Smooth muscle cell (in vitro differentiated cells): ENCODE results near the gene FAM222A. TPM values are rescaled to one million over a fixed set of nuclear protein-coding genes. Genes with fewer than 3 reads are reported as not detected.
A peak's percentile ranks its signal among the peaks of the same experiment; 100 is the strongest.

Source experiments
- DNase-seq: peaks from one replicate; lab custom pipeline; 2025; ENCODE audit not compliant: unreplicated experiment; lab: John Stamatoyannopoulos, UW
- H2AFZ ChIP-seq: fragments of 200-600 bp; sonication (generic); 2 replicates; pipeline ENCODE4 v1.6.0; 2016; ENCODE audit warnings: antibody characterized with exemption, low read depth, mild to moderate bottlenecking
- H3F3A ChIP-seq: fragments of 200-600 bp; sonication (generic); 2 replicates; pipeline ENCODE4 v1.6.0; 2017; ENCODE audit warnings: antibody characterized with exemption, low read depth
- H3K27ac ChIP-seq: fragments of 200-600 bp; sonication (generic); 2 replicates; pipeline ENCODE4 v1.5.1; 2016; ENCODE audit warnings: low read depth, mild to moderate bottlenecking
- H3K27me3 ChIP-seq: fragments of 200-600 bp; sonication (generic); 2 replicates; pipeline ENCODE4 v1.6.1; 2016; ENCODE audit warnings: low read depth, mild to moderate bottlenecking
- H3K36me3 ChIP-seq: fragments of 200-600 bp; sonication (generic); 2 replicates; pipeline ENCODE4 v1.5.1; 2016; ENCODE audit warnings: low read depth
- H3K4me1 ChIP-seq: fragments of 200-600 bp; sonication (generic); 2 replicates; pipeline ENCODE4 v1.5.1; 2016; ENCODE audit warnings: low read depth
- H3K4me2 ChIP-seq: fragments of 200-600 bp; sonication (generic); 2 replicates; pipeline ENCODE4 v1.6.0; 2016; ENCODE audit warnings: mild to moderate bottlenecking
- H3K4me3 ChIP-seq: fragments of 200-600 bp; sonication (generic); 2 replicates; pipeline ENCODE4 v1.5.1; 2016; ENCODE audit warnings: mild to moderate bottlenecking
- H3K79me2 ChIP-seq: fragments of 200-600 bp; sonication (generic); 2 replicates; pipeline ENCODE4 v1.6.0; 2016; ENCODE audit warnings: low read depth, mild to moderate bottlenecking
- H3K9ac ChIP-seq: fragments of 200-600 bp; sonication (generic); 2 replicates; pipeline ENCODE4 v1.6.0; 2016; ENCODE audit warnings: low read depth
- H3K9me3 ChIP-seq: fragments of 200-600 bp; sonication (generic); replicated peaks from 2 replicates; pipeline ENCODE4 v1.5.1; 2016; ENCODE audit warnings: low read depth
- H4K20me1 ChIP-seq: fragments of 200-600 bp; sonication (generic); 2 replicates; pipeline ENCODE4 v1.6.0; 2016; ENCODE audit warnings: low read depth
- WGBS: methylation state at CpG from one replicate; pipeline ENCODE4 v1.1.7; 2016; ENCODE audit warnings: low lambda C conversion rate; 5-methylcytosine and 5-hydroxymethylcytosine counted together
- polyA plus RNA-seq: library from polyadenylated mRNA; unstranded; fragments of >200 nt; fragmentation: Nextera tagmentation; extraction: Ambion mirVana; gene quantifications from 2 replicates; pipeline ENCODE4 v1.2.1, GENCODE V29; 2016
- total RNA-seq: library from RNA; depleted of rRNA; stranded (reverse); fragments of >200 nt; gene quantifications from 2 replicates; pipeline ENCODE4 v1.2.3, GENCODE V29; 2014
- TF ChIP-seq, protein P1 (sequence below): fragments of 200-600 bp; sonication (generic); IDR thresholded peaks from 2 replicates; pipeline ENCODE4 v1.5.1; 2017; ENCODE audit warnings: borderline replicate concordance, mild to moderate bottlenecking, antibody characterized with exemption; ENCODE audit not compliant: insufficient read depth, poor library complexity, severe bottlenecking

FAM222A gene
- total and polyA plus RNA-seq, 2 experiments from 2014 or later = 0.85 to 1.7 TPM

DNA sequence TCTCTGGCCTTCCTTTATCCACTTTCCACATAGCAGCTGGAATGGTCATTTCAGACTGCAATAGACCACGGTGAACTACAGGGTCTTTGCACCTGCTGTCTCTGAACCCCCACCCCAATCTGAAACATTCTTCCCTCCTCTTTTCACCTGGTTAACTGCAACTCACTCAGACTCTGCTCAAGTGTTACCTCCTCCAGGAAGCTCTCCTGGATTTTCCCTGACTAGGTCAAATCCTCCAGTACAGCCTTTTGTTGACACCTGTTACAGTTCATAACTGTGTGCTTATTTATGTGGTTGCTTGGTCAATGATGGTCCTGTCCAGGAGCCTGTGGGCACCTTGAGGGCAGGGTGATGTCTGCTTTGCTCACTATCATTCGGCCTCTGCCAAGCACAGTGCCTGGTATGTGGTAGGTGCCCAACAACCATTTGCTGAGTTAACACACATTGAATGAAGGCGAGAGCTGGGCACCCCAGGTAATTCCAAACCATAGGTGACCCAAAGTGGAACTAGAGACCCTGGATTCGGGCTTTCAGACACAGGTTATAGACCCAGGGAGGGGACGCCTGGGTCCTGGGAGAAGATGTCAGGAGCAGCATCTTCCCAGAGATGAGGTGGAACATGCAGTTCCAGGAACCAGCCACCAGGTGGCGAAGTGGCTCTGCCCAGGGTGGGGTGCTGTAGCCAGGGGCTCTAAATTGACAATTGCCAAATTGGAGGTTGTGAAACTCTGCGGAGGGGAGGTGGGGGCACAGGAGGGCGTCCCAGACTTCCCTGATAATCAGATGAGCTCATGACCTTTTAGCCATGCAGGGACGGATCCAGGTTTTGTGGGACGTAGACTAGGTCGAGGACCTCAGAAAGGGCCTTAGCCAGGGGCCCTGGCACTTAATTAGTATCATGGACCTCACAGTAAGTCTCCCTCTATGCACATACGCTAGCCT, 91.5 kb downstream of the FAM222A start:
- Histone ChIP-seq H3K9me3 (no peaks in the 10 kb centered on the region), H3K4me1 (no peaks in the 10 kb centered on the region), H3K9ac (no peak overlapping the region), H3K4me2 (no peak overlapping the region), H2AFZ (no peak overlapping the region), H3K27me3 (no peaks in the 10 kb centered on the region), H4K20me1 (no peaks in the 10 kb centered on the region), H3K27ac (no peak overlapping the region), H3K36me3 (no peaks in the 10 kb centered on the region), H3K79me2 (no peaks in the 10 kb centered on the region), H3F3A (no peaks in the 10 kb centered on the region), H3K4me3 (no peak overlapping the region)
- TF ChIP-seq, protein P1, sequence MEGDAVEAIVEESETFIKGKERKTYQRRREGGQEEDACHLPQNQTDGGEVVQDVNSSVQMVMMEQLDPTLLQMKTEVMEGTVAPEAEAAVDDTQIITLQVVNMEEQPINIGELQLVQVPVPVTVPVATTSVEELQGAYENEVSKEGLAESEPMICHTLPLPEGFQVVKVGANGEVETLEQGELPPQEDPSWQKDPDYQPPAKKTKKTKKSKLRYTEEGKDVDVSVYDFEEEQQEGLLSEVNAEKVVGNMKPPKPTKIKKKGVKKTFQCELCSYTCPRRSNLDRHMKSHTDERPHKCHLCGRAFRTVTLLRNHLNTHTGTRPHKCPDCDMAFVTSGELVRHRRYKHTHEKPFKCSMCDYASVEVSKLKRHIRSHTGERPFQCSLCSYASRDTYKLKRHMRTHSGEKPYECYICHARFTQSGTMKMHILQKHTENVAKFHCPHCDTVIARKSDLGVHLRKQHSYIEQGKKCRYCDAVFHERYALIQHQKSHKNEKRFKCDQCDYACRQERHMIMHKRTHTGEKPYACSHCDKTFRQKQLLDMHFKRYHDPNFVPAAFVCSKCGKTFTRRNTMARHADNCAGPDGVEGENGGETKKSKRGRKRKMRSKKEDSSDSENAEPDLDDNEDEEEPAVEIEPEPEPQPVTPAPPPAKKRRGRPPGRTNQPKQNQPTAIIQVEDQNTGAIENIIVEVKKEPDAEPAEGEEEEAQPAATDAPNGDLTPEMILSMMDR = peak; percentile 93
- DNase-seq = peak; percentile 19
- 46% methylated on average over 12 of the region's 12 CpGs for WGBS

DNA sequence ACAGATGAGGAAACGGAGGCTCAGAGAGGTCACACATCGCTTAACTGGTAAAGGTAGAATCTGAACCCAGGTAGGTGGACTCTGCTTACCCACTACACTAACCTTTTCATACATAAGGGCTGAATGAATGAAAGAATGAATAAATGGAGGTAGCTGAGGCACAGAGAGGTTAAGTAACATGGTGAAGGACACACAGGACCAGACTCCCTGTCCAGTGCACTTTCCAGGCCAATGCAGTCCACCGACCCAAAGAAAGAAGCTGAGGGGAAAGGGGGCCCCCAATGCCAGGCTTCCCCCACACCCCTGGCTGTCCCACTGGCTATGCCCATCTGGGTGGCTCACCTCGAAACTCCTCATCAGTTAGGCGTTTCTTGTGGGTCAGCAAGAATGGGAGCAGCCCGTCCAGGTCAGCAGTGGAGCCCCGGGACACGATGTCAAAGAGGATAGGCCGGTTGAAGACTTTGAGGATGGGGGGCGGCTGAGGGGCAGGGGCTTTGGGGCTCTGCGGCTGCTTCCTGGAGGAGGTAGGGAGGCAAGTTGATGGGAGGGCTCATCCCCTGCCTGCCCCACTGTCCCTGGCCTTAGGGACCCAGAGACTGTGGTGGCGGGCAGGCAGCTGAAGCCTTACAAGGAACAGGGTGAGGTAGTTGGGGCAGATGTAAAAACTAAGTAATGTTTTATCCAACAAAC, 94.5 kb downstream of the FAM222A start:
- no peak overlapping the region for H3K9ac ChIP-seq
- H3K79me2 ChIP-seq = no peaks in the 10 kb centered on the region
- TF ChIP-seq, protein P1 = no peak
- no peaks in the 10 kb centered on the region for H3K27me3 ChIP-seq
- no peaks in the 10 kb centered on the region for H3K9me3 ChIP-seq
- no peaks in the 10 kb centered on the region for H3F3A ChIP-seq
- H3K36me3 ChIP-seq = no peaks in the 10 kb centered on the region
- H3K4me2 ChIP-seq = no peak overlapping the region
- no peaks in the 10 kb centered on the region for H4K20me1 ChIP-seq
- H3K27ac ChIP-seq = no peak overlapping the region
- no peak for DNase-seq
- H3K4me3 ChIP-seq = no peak overlapping the region
- no peaks in the 10 kb centered on the region for H3K4me1 ChIP-seq
- 97% methylated on average over 12 of the region's 12 CpGs for WGBS
- no peak overlapping the region for H2AFZ ChIP-seq

DNA sequence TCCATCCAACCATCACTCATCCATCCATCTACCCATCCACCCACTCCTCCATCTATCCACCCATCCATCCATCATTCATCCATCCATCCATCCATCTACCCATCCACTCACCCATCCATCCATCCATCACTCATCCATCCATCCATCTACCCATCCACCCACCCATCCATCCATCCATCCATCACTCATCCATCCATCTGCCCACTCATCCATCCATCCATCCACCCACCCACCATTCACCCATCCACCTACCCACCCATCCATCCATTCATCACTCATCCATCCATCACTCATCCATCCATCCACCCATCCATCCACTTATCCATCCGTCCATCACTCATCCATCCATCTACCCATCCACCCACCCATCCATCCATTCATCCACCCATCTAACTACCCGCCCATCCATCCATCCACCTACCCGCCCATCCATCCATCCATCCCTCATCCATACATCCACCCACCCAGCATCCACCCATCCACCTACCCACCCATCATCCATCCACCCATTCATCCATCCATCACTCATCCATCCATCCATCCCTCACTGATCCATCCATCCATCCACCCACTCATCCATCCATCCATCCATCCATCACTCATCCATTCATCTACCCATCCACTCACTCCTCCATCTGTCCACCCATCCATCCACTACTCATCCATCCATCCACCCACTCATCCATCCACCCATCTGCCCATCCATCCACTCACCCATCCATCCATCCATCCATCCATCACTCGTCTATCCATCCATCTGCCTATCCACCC, 95.4 kb downstream of the FAM222A start:
- Histone ChIP-seq H3K27me3 (no peaks in the 10 kb centered on the region), H3K9ac (no peak overlapping the region), H3K9me3 (no peaks in the 10 kb centered on the region), H3F3A (no peaks in the 10 kb centered on the region), H2AFZ (no peak overlapping the region), H3K4me2 (no peak overlapping the region), H3K79me2 (no peaks in the 10 kb centered on the region), H3K4me3 (no peak overlapping the region), H3K36me3 (no peaks in the 10 kb centered on the region), H3K27ac (no peak overlapping the region), H3K4me1 (no peaks in the 10 kb centered on the region), H4K20me1 (no peaks in the 10 kb centered on the region)
- 90% methylated on average over 4 of the region's 4 CpGs for WGBS
- TF ChIP-seq, protein P1 = no peak
- DNase-seq = no peak
